ENCODE measurements around the gene XPNPEP2.

The XPNPEP2 gene, protein sequence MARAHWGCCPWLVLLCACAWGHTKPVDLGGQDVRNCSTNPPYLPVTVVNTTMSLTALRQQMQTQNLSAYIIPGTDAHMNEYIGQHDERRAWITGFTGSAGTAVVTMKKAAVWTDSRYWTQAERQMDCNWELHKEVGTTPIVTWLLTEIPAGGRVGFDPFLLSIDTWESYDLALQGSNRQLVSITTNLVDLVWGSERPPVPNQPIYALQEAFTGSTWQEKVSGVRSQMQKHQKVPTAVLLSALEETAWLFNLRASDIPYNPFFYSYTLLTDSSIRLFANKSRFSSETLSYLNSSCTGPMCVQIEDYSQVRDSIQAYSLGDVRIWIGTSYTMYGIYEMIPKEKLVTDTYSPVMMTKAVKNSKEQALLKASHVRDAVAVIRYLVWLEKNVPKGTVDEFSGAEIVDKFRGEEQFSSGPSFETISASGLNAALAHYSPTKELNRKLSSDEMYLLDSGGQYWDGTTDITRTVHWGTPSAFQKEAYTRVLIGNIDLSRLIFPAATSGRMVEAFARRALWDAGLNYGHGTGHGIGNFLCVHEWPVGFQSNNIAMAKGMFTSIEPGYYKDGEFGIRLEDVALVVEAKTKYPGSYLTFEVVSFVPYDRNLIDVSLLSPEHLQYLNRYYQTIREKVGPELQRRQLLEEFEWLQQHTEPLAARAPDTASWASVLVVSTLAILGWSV

GRCh38 chrX:129738466-129739308 lies at the start of gene XPNPEP2:
Gene XPNPEP2 (plus strand): TSS chrX:129738979. CDS start chrX:129739214, 235 bp downstream.
- H3K4me3 ChIP-seq, result no peak within 1 kb of the TSS
- peak within 1 kb of the TSS; percentile 24 to 68 (median 62) for H3K4me2 ChIP-seq
- 0 out of 22 replicates have a peak, but pooled peaks cover 0 to 4% (median 0%) of the 10 kb centered on the region in 11 experiments for H4K20me1 ChIP-seq
- H3K36me3 ChIP-seq, result no peaks in the 10 kb centered on the region
- no peak for TF ChIP-seq Cebpa-rat (IDR thresholded peaks at IDR 0.05)
- no peaks in the 10 kb centered on the region for H3K9me3 ChIP-seq (replicated peaks in 1 of 11)
- H3K27me3 ChIP-seq, result peaks cover 69 to 95% (median 88%) of the 10 kb centered on the region in 11 experiments
- peak within 1 kb of the TSS in 2 of 11 experiments; percentile 18 to 20; a peak in 1 of 22 replicates for H3K9ac ChIP-seq
- H3K4me1 ChIP-seq, result peaks cover 31 to 55% (median 48%) of the 10 kb centered on the region in 10 experiments
- H3K27ac ChIP-seq, result peak within 1 kb of the TSS in 7 of 11 experiments; percentile 13 to 58 (median 38); a peak in 10 of 22 replicates

DNA sequence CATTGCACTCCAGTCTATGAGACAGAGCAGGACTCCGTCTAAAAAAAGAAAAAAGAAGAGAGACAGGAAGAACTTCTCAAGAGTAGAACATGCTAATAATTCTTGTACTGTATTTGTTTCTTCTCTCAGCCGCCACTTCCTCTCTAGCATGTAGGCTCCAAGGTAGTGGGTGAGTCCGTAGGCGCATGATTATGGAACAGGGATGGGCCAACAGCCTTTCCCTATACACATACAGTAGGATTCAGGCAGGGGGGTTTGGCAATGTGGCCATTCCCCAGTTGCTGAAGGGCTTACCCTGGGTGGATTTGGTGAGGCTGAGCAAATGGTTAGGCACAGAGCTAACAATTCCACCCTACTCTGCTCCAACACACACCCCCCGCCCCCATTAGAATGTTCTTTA lies 49.0 kb upstream of the XPNPEP2 start:
- Histone ChIP-seq H3K27ac (no peak overlapping the region), H3K4me1 (peaks cover 0 to 21% (median 15%) of the 10 kb centered on the region in 10 experiments; a peak in 14 of 20 replicates), H3K9me3 (replicated peaks in 1 of 11) (no peaks in the 10 kb centered on the region), H3K36me3 (no peaks in the 10 kb centered on the region), H3K4me3 (no peak overlapping the region), H3K4me2 (peak overlapping the region in 7 of 11 experiments; percentile 5 to 46 (median 22); a peak in 6 of 22 replicates), H4K20me1 (no peaks in the 10 kb centered on the region; a peak in 2 of 22 replicates), H3K9ac (no peak overlapping the region), H3K27me3 (peaks cover 53 to 92% (median 76%) of the 10 kb centered on the region in 11 experiments)
- no peak for TF ChIP-seq Cebpa-rat (IDR thresholded peaks at IDR 0.05)

DNA sequence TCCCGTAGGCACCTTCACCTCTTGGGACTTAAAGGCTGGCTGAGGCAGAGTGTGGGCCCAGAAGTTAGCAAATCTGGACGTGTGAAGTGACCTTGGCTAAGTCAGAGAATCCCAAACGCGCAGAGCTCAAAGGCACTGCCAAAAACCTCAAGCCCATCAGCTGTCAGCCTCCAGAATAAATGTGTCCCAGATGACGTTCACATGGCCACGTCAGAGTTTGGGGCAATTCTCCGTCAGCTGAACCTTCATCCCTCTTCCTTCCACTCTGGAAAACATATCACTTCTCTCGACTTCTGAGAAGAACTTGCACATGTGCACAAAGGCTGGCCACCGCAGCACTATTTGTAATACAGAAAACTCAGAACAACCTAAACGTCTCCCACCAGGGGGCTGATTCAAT lies 48.3 kb upstream of the XPNPEP2 start:
- Histone ChIP-seq H3K36me3 (no peaks in the 10 kb centered on the region), H3K4me3 (no peak overlapping the region), H3K27me3 (peaks cover 53 to 93% (median 76%) of the 10 kb centered on the region in 11 experiments), H3K9me3 (replicated peaks in 1 of 11) (no peaks in the 10 kb centered on the region), H3K4me1 (peaks cover 0 to 21% (median 15%) of the 10 kb centered on the region in 10 experiments; a peak in 14 of 20 replicates), H3K9ac (no peak overlapping the region), H4K20me1 (no peaks in the 10 kb centered on the region; a peak in 2 of 22 replicates), H3K27ac (no peak overlapping the region), H3K4me2 (no peak overlapping the region)
- no peak for TF ChIP-seq Cebpa-rat (IDR thresholded peaks at IDR 0.05)

- no peak overlapping the region for H3K4me2 ChIP-seq
- no peaks in the 10 kb centered on the region for H3K9me3 ChIP-seq (replicated peaks in 1 of 11)
- peaks cover 0 to 32% (median 15%) of the 10 kb centered on the region in 10 experiments; a peak in 15 of 20 replicates for H3K4me1 ChIP-seq
- peaks cover 59 to 98% (median 81%) of the 10 kb centered on the region in 11 experiments for H3K27me3 ChIP-seq
- H3K4me3 ChIP-seq, result no peak overlapping the region
- no peak overlapping the region for H3K27ac ChIP-seq
- H3K36me3 ChIP-seq, result no peaks in the 10 kb centered on the region
- H4K20me1 ChIP-seq, result peaks cover 0 to 6% (median 0%) of the 10 kb centered on the region in 11 experiments; a peak in 1 of 22 replicates
- TF ChIP-seq Cebpa-rat (IDR thresholded peaks at IDR 0.05), result no peak
- H3K9ac ChIP-seq, result no peak overlapping the region
These were observed 45.4 kb upstream of the XPNPEP2 start for GRCh38 chrX:129693354-129693753.

- Histone ChIP-seq H3K4me3 (no peak overlapping the region), H3K27me3 (peaks cover 58 to 98% (median 81%) of the 10 kb centered on the region in 11 experiments), H3K9me3 (replicated peaks in 1 of 11) (peaks cover 0 to 5% (median 0%) of the 10 kb centered on the region in 11 experiments; a peak in 2 of 22 replicates), H3K4me2 (no peak overlapping the region), H3K27ac (no peak overlapping the region), H3K4me1 (peaks cover 0 to 17% (median 3%) of the 10 kb centered on the region in 10 experiments; a peak in 10 of 20 replicates), H4K20me1 (peaks cover 0 to 6% (median 0%) of the 10 kb centered on the region in 11 experiments; a peak in 1 of 22 replicates), H3K9ac (no peak overlapping the region), H3K36me3 (no peaks in the 10 kb centered on the region)
- TF ChIP-seq Cebpa-rat (IDR thresholded peaks at IDR 0.05), result no peak
These were observed 44.0 kb upstream of the XPNPEP2 start for GRCh38 chrX:129694805-129695204.

- no peak overlapping the region for H3K4me2 ChIP-seq
- H3K4me3 ChIP-seq, result no peak overlapping the region
- H3K27ac ChIP-seq, result no peak overlapping the region
- peaks cover 0 to 6% (median 0%) of the 10 kb centered on the region in 11 experiments; a peak in 1 of 22 replicates for H4K20me1 ChIP-seq
- no peak overlapping the region for H3K9ac ChIP-seq
- H3K9me3 ChIP-seq (replicated peaks in 1 of 11), result peaks cover 0 to 7% (median 0%) of the 10 kb centered on the region in 11 experiments; a peak in 2 of 22 replicates
- H3K27me3 ChIP-seq, result peaks cover 51 to 98% (median 82%) of the 10 kb centered on the region in 11 experiments
- no peak for TF ChIP-seq Cebpa-rat (IDR thresholded peaks at IDR 0.05)
- H3K36me3 ChIP-seq, result no peaks in the 10 kb centered on the region
- H3K4me1 ChIP-seq, result peaks cover 0 to 20% (median 5%) of the 10 kb centered on the region in 10 experiments; a peak in 14 of 20 replicates
These were observed 43.2 kb upstream of the XPNPEP2 start for GRCh38 chrX:129695535-129695934.

- TF ChIP-seq Cebpa-rat (IDR thresholded peaks at IDR 0.05), result no peak
- Histone ChIP-seq H3K4me1 (peaks cover 0 to 24% (median 9%) of the 10 kb centered on the region in 10 experiments; a peak in 15 of 20 replicates), H3K4me3 (no peak overlapping the region)
These were observed 42.8 kb upstream of the XPNPEP2 start for GRCh38 chrX:129695937-129696336.

More at GRCh38 chrX:129695937-129696336, 42.8 kb upstream of the XPNPEP2 start:
- H3K9me3 ChIP-seq (replicated peaks in 1 of 11), result peaks cover 0 to 7% (median 0%) of the 10 kb centered on the region in 11 experiments; a peak in 2 of 22 replicates
- H3K9ac ChIP-seq, result no peak overlapping the region
- no peak overlapping the region for H3K4me2 ChIP-seq
- no peak overlapping the region for H3K27ac ChIP-seq
- H3K27me3 ChIP-seq, result peaks cover 51 to 98% (median 84%) of the 10 kb centered on the region in 11 experiments
- H4K20me1 ChIP-seq, result peaks cover 0 to 6% (median 0%) of the 10 kb centered on the region in 11 experiments; a peak in 1 of 22 replicates
- H3K36me3 ChIP-seq, result no peaks in the 10 kb centered on the region

All from BLaER1 treated with 17β-estradiol and CSF1 and Interleukin-3, amounts not matched to agents 10 nM and 100 nM (cell line).